T-helper 2 cell (primary cell): ENCODE results near the gene UGT1A1.

Experiments
- DNase-seq, 5 experiments: peaks; one replicate each; pipeline versions ENCODE4 v3.0.0 to v3.0.0-alpha.2; 2012 to 2022

UGT1A1 gene

DNA sequence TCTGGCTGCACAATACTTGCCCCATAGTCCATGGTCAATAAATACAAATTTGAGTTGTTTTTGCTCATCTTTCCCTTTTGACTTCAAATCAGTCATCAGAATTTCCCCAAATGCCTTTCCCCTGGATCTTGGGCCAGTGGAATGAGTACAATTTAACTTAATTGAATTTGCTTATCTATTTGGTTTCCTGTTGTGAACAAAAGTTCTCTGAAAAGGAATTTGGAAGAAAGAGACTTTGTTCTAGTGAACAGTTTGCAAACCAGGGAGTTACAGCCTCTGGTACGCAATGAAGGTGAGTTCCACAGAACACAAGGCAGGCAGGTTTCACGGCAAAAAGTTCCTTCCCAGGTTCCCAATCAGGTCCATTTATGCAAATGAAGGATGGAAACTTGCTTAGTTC is 1.2 kb upstream of the UGT1A1 start:
- no peak for DNase-seq

DNA sequence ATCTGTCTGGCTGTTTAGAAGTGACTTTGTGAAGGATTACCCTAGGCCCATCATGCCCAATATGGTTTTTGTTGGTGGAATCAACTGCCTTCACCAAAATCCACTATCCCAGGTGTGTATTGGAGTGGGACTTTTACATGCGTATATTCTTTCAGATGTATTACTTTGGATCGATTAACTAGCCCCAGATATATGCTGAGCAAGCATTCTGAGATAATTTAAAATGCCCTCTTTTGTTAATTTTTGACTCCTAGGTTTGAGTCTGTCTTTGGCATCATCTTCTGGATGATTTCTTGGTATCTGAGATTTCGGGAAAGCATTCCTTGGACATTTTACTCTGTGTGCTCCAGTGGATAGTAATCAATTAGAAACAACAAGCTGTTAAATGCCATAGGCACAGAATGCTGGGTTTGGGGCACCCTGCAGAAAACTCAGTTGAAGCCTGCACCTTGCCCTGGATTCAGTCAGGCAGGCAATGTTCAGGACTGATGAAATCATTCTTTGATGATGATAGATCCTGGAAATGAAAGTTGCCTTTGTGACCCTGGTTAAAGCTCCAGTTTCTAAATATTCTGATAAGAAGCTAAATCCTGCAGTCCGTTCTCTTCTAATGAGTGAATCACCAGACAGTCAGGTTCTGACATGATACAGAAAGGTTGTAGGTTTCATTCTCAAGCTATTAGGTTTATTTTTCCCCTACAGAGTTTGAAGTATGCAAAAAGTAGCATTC is 1.1 kb downstream of the UGT1A1 start:
- DNase-seq = no peak

DNA sequence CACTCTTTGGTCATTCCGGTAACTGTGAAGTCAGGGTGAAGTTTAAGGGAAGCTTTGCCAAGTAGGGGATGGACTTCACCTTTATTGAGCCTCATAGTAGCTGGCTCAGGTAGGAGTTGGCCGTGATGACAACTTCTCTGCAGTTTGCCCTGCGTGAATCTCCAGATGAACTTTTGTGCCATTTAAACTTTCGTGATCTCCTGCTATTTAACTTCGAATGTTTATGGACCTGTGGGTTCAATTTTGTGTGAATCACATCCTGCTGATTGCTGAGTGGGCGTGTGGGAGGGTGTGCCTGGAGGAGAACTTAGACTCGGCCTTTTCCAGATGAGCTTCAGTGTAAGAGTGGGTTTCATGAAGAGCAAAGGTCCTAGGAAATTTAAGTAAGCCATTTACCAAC is 4.2 kb downstream of the UGT1A1 start:
- DNase-seq = no peak

DNA sequence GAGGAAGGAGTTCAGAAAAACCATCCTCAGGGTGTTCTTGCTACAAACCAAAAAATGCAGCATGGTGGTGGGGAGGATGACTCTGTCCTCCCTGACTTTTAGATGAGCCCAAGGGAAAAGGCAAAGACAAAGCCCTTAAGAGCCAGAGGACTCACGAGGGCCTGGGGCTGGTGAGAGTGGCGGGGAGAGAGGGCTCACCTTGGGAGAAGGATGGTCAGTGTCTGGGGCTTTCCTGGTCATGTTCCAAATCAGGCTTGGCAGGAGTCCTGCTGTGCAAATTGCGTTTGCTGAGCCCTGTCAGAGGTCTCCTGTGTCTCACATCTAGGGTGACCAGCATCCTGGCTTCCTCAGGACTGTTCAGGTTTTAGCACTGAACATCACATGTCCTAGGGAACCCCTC is 4.7 kb downstream of the UGT1A1 start:
- no peak for DNase-seq

DNA sequence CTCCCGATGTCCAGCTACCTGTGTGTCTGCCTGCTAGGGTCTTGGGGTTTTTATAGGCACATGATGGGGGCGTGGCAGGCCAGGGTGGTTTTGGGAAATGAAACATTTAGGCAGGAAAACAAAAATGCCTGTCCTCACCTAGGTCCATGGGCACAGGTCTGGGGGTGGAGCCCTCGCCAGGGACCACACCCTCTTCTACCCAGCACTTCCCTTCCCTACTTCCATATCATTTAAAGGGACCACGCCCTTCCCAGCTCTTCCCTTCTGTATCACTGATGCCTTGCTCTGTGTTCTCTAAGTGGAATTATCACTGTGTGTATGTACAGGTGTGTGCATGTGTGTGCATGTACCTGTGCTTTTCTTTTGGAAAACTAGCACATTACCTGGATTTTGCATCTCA is 6.3 kb downstream of the UGT1A1 start:
- no peak for DNase-seq

DNA sequence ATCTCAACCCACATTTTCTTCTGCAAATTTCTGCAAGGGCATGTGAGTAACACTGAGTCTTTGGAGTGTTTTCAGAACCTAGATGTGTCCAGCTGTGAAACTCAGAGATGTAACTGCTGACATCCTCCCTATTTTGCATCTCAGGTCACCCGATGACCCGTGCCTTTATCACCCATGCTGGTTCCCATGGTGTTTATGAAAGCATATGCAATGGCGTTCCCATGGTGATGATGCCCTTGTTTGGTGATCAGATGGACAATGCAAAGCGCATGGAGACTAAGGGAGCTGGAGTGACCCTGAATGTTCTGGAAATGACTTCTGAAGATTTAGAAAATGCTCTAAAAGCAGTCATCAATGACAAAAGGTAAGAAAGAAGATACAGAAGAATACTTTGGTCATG is 8.0 kb downstream of the UGT1A1 start:
- DNase-seq = no peak

DNA sequence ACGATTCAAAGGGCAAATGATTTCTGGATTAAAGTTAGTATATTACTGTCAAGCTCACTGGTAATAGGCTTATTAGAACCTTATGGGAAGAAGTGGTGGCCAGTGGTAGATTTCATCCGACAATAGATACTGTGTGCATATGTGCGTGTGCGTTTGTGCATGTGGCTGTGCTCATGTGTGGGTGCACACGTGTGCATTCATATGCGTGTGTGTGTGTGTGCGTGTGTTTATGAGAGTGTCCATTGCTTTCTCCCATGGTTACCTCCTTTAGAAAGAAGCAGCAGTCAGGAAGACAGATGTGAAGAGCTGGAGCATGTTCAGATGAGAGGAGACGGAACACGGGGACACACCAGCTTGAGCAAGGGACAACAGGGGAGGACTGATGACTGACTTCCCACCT is 9.2 kb downstream of the UGT1A1 start:
- no peak for DNase-seq

DNA sequence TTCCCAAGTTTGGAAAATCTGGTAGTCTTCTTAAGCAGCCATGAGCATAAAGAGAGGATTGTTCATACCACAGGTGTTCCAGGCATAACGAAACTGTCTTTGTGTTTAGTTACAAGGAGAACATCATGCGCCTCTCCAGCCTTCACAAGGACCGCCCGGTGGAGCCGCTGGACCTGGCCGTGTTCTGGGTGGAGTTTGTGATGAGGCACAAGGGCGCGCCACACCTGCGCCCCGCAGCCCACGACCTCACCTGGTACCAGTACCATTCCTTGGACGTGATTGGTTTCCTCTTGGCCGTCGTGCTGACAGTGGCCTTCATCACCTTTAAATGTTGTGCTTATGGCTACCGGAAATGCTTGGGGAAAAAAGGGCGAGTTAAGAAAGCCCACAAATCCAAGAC is 12.1 kb downstream of the UGT1A1 start:
- no peak for DNase-seq

DNA sequence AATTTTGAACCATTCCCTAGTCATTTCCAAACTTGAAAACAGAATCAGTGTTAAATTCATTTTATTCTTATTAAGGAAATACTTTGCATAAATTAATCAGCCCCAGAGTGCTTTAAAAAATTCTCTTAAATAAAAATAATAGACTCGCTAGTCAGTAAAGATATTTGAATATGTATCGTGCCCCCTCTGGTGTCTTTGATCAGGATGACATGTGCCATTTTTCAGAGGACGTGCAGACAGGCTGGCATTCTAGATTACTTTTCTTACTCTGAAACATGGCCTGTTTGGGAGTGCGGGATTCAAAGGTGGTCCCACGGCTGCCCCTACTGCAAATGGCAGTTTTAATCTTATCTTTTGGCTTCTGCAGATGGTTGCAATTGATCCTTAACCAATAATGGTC is 12.5 kb downstream of the UGT1A1 start:
- no peak for DNase-seq

DNA sequence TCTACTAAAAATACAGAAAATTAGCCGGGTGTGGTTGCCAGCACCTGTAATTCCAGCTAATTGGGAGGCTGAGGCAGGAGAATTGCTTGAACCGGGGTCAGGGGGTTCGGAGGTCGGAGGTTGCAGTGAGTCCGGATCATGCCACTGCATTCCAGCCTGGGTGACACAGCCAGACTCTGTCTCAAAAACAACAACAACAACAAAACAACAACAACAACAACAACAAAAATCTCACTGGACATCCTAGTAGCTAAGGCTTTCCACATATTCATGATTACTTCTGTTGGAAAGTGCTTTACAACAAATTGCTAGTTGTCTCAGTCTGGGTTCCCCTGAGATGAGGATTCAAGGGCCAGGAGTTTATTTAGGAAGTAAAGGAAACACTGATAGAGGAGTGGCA is 13.8 kb downstream of the UGT1A1 start:
- no peak for DNase-seq

DNA sequence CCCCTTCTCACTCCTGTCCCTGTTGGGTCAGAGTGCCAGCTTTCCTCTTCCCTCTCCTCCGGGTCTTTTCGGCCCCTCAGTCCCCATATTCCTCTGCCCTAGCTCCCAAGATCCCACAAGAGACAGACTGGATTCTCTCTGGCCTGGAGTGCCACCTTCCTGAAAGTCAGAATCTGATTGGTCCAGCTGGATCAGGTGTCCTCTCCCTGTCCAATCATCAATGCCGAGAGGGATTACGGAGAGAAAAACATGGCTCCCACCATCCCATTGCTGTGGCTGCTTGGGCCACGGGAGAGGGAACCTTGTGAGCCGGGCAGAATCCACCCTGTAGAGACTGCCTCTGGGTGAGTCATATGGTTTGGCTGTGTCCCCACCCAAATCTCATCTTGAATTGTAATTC is 15.3 kb downstream of the UGT1A1 start:
- no peak for DNase-seq

DNA sequence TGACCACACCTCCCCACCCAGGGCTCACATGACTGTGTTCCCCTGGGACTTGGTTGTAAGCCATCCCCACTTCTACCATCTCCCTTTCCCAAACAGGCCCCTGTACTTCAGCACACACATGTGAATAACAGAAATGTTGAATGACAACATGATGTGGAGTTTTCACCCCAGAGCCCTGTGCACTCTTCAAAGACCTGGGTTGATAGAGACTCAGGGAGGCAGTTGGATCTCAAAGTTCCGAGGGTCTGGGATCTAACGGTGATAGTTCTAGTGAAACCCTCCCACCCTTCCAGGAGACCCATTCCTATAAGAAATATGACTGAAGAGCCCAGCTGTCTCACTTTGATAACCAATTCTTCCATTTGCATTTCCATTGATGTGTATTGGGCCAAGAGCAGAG is 18.0 kb downstream of the UGT1A1 start, which contains the start of gene MROH2A:
TSS of gene MROH2A (plus strand) at position 301 of the 400 bp plus-strand sequence. CDS start 1,029 bp downstream, outside the sequence.
- DNase-seq = no peak

DNA sequence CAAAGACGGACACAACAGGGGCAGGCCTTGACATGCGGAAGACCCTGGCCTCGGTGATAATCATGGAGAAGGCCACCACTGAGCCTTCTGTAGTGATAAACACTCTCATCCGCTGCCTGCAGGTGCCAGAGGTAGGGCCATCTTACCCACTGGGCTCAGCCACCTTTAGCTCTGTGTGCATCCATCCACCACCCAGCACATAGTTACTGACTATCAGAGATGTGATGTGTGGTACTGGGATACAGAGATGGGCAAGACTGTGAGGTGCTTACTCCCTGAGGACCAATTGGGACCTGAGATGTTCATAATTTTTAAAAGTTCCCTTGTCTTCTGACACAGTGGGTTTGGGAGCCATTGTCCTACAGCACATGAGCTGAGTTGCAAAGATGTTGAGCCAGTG is 19.7 kb downstream of the UGT1A1 start:
- no peak for DNase-seq

DNA sequence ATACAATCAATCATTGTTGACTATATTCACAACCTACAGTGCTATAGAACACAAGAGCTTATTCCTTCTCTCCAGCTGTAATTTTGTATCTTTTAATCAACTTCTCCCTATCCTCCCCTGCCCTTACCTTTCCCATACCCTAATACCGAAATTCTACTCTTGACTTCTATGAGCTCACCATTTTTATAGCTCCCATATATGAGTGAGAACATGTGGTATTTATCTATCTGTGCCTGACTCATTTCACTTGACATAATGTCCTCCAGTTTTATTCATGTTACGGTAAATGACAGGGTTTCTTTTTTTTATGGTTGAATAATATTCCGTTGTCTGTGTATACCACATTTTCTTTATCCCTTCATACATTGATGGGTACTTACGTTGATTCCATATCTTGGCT is 20.7 kb downstream of the UGT1A1 start:
- no peak for DNase-seq

DNA sequence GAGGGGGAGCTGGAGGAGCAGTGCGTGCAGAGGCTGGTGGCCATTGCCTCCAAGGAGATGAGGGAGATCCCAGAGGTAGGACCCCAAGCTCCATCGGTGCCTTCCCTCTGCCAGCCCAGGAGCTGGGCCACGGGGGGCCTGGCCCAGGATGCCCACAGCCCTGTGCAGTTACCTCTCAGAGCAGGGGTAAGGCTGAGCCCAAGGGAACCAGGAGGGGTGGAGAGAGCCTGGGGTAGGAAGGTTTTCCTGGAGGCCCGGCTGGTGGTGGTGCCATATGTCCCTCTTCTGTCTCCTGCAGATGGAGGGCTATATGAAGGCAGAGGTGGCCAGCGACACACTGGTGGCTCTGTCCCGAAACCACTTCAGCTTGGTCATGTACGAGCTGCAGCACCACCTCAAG is 29.5 kb downstream of the UGT1A1 start:
- DNase-seq = no peak

DNA sequence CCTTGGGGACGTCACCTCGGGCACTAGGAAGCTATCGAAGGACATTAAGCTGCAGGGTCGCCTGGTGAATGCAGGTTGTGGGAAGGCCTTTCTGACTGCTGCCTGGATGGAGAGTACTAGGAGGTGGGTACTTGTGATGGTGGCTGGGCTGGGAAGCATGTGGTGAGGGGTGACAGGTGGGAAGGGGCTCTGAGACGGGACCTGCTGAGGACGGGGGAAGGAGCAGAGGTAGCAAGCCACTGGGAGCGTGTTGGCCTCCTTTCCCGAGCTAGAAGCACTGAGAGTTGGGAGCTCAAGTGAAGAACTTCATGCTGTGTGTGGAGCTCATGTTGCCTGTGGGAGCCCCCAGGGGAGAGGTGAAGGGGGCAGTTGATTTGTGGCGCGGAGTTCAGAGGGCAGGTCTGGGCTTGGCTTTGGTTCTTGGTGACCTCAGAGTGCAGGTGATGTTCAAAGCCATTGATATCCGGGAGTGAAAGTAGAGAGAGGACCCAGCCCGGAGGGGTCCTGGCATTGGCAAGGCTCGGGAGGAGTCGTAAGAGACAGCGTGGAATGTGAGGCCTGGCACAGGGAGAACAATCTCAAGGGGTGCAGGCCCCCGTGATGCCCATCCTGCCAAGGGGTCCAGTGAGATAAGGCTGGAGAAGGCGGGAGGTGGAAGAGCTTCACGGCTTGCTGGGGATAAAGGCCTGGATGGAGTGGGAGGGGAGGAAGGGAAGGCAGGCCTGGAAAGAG is 31.2 kb downstream of the UGT1A1 start:
- no peak for DNase-seq

DNA sequence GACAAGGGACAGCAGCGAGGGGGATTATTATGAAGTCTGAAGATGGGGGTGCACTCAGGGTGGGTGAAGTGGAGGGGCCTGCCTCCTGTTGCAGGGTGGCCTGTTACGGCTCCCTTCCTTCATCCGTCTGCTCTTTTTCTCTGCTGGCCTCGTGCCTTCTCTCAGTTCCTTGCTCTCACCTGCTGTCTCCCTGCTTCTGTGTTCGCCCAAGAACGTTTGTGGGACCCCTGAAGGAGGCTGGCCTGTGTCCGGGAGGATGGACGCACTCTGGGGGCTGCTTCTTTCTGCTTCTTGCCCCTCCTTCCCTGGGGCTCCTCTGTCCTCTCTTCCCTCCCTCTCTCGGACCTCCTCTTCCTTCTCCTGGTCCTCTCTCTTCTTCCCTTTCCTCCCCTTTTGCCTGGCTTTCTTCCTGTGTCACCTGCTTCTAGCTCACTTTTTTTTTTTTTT is 31.8 kb downstream of the UGT1A1 start:
- no peak for DNase-seq

DNA sequence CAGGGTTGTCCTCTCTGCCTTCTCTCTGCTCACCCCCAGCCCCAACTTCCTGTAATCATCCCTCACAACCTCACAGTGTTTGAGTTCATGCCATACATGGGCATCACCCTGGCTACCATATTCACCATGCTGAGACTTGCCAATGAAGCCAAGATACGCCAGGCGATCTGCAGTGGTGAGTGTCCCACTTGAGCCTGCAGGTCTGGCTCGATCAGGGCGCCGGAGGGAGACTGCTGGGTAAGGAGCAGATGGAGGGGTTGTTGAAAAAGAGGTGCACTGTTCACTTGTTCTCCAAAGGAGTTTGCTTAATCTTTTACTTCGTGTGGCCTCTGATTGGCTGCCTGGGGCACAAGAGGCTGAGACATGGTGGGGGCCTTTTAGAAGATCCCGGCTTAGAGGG is 32.6 kb downstream of the UGT1A1 start:
- no peak for DNase-seq

DNA sequence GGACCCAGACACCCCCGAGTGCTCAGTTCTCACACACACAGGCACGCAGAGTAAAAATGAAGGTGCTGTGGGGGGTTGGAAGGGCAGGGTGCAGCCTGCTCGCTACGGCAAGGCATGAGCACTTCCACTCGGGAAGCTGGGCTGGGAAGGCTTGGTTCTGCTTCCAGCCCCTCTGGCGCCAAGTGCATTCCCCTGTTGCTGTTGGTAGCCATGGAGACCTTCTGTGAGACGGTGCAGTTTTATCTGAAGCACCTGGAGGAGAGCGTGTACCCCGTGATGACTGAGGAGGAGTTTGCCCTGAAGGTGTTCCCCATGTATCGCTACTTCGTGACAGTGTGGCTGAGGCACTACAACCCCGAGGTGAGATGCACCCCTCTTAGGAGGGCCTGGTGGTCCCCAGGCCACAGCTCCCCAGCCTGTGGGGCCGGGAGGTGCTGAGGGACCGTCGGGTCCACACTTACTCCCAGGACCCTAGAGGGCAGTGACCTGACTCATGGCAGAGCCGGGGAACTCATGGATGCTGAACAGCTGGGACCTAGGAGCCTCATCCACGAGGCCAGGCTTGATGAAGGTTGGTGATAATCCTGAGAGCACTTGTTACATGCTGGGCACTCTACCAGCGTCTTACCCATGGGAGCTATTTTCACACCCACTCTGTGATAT is 33.5 kb downstream of the UGT1A1 start:
- DNase-seq = no peak

DNA sequence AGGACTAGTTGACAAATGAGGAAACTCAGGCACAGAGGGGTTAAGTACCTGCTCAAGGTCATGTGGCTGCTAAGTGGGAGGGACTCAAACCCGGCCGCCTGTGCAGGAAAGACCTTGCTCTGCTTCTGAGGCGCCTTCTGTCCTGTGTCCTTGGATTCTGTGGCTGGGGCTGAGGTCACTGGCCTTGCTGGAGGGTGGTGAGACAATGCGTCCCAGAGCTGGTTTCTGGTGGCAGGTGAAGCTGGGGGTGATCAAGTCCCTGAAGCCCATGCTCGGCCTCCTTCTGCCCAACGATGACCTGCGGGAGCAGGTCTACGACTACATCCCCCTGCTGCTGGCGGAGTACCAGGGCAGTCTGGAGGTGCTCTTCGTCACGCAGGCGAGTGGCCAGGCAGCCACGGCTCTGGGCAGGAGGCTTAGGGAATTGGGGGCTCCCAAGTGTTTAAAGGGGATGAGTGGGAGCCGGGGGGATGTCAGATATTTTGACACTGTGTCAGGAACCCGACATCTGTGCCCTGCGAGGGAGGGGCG is 34.1 kb downstream of the UGT1A1 start:
- DNase-seq = no peak

DNA sequence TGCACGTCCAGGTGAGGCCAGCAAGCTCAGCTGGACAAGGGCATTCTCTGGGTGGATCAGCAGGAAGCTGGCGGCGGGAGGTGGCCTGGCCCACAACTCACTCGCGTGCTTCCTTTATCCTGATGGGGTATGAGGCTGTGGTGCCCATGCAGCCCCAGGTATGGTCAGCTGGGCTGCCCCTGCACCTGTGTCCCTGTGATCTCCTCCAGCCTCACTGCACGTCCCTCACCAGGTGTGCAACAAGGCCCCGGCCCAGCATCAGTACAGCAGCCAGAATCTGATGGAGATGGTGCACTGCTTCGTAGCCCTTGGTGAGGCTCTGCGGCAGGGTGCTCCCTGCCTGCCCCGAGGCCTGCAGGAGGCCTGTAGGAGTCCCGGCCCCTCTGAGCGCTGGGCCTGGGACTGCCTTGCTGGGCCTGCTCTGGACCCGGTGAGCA is 35.7 kb downstream of the UGT1A1 start:
- no peak for DNase-seq

DNA sequence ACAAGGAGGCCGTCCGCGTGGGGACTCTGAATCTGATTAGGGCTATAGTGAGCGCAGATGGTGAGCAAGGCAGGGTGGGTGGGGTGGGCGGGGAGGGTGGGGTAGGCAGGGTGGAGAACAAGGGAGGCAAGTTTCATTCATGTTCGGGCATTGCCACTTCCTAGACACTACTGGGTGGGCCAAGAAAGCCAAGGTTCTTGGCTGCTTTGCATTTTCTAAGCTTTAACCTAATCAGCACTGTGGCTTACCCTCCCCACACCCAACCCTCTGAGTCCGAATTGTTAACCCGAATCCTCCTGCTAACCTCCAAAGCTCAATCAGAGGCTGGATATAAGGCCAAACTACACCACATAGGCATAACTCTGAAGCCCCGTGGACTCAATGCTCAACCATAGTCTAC is 36.2 kb downstream of the UGT1A1 start:
- DNase-seq = no peak

DNA sequence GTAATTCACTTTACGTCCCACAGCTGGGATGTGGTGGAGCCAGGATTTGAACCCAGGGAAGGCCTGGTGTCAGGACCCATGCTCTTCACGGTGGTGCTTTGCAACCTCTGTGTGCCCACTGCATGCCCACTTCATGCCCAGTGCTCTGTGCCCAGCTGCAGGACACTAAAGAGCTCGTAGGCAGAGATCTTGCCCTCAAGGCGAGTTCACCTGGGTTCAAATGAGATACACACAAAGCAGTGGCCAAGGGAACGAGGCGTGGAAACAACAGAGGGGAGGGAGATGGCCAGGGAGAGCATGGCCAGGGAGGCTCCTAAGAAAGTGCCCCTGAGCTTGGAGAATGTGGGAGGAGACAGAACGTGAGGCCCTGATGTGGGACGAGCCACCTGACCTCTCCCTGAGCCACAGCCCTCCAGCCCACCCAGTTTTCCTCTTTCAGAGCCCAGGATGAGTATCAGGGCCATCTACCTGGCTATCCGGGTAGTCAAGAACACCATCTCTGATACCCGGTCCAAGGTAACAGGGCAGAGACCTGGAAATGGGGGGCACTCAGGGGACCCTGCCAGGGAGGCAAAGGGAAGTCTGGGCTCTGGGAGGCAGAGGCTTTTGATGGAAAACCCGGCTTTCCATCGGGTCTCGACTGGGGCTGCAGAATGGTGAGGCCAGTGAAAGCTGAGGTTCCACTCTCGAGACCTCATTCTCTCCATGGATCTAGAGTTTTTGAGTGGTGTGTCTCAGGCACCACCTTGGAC is 38.4 kb downstream of the UGT1A1 start:
- no peak for DNase-seq
